Prostate gland (tissue), 2 donors: ENCODE data around the gene SIM2. TPM values are rescaled to one million over a fixed set of nuclear protein-coding genes. Genes with fewer than 3 reads are reported as not detected.

ENCODE experiments used
- DNase-seq: peaks from one replicate; pipeline ENCODE4 v3.0.0-alpha.2; 2019; ENCODE audit warnings: low spot score
- H3K27ac ChIP-seq, 2 donors: fragments of 200-600 bp; sonication (generic); 2 replicates each; pipeline ENCODE4 v1.5.1; 2017 to 2019
- H3K27me3 ChIP-seq: fragments of 200-600 bp; sonication (generic); replicated peaks from 2 replicates; pipeline ENCODE4 v1.5.1; 2019; ENCODE audit not compliant: insufficient read depth
- H3K36me3 ChIP-seq, 2 donors: fragments of 200-600 bp; sonication (generic); 1 replicate in 1 of 2; 2 replicates in 1 of 2; pipeline versions ENCODE4 v1.5.1 to v1.8.1; 2017 to 2019
- H3K4me1 ChIP-seq: fragments of 200-600 bp; sonication (generic); replicated peaks from 2 replicates; pipeline ENCODE4 v1.5.1; 2019
- H3K4me3 ChIP-seq, 2 donors: fragments of 200-600 bp; sonication (generic); 2 replicates each; pipeline ENCODE4 v1.5.1; 2017 to 2019
- H3K9me3 ChIP-seq: fragments of 200-600 bp; sonication (generic); 2 replicates; pipeline ENCODE4 v1.5.1; 2017
- CTCF ChIP-seq, 4 experiments: fragments of 200-600 bp in 2 of 4; fragments of 450-650 bp in 2 of 4; sonication (generic) in 2 of 4; IDR thresholded peaks; 1 replicate in 3 of 4; 2 replicates in 1 of 4; pipeline ENCODE4 v1.5.1; 2016 to 2019; ENCODE audit warnings: antibody characterized with exemption in 4 of 4, mild to moderate bottlenecking in 2 of 4, moderate library complexity in 2 of 4
- POLR2A ChIP-seq: fragments of 450-650 bp; IDR thresholded peaks from one replicate; pipeline ENCODE4 v1.6.1; 2016; ENCODE audit warnings: antibody characterized with exemption, mild to moderate bottlenecking
- POLR2AphosphoS5 ChIP-seq: sonication (generic); formaldehyde crosslinking; IDR thresholded peaks from one replicate; pipeline ENCODE4 v1.6.1; 2017; ENCODE audit warnings: antibody characterized with exemption
- WGBS: methylation state at CpG from one replicate; pipeline ENCODE4 v1.1.5; 2018; 5-methylcytosine and 5-hydroxymethylcytosine counted together
- intact Hi-C: fragments of 100-400 bp; cut with DNase I; formaldehyde crosslinking; loops from one replicate; pipeline ENCODE4 v1.14.2; 2022
- total RNA-seq, 2 donors: library from RNA; depleted of rRNA; stranded (reverse); fragments of >200 nt; gene quantifications; one replicate each; pipeline ENCODE4 v1.1.0, GENCODE V29; 2016

The SIM2 gene
- total RNA-seq, 2 donors from 2014 or later = 1.0 to 16.3 TPM

- H3K9me3 ChIP-seq = no peaks in the 10 kb centered on the region
- H3K27ac ChIP-seq = no peak overlapping the region
- H3K36me3 ChIP-seq = no peaks in the 10 kb centered on the region
- 13% methylated on average over 34 of the region's 34 CpGs for WGBS
- TF ChIP-seq POLR2AphosphoS5 = no peak
- no peak for TF ChIP-seq POLR2A
- no peak for TF ChIP-seq CTCF (IDR thresholded peaks at IDR 0.05)
- H3K4me1 ChIP-seq = no peaks in the 10 kb centered on the region
- H3K27me3 ChIP-seq = peaks cover 29% of the 10 kb centered on the region
- intact Hi-C loops = no loop called here
- H3K4me3 ChIP-seq = no peak overlapping the region
- DNase-seq = no peak
Measured at GRCh38 chr21:36692114-36692834, 6.6 kb upstream of the SIM2 start.

GRCh38 chr21:36692835-36693488 lies 6.0 kb upstream of the SIM2 start:
- TF ChIP-seq POLR2AphosphoS5 (no peak), POLR2A (no peak), CTCF (IDR thresholded peaks at IDR 0.05) (peak in 1 of 4 experiments; percentile 56)
- H3K27me3 ChIP-seq = peaks cover 32% of the 10 kb centered on the region
- intact Hi-C loops = no loop called here
- DNase-seq = no peak
- H3K4me3 ChIP-seq = no peak overlapping the region
- no peaks in the 10 kb centered on the region for H3K4me1 ChIP-seq
- H3K27ac ChIP-seq = no peak overlapping the region
- no peaks in the 10 kb centered on the region for H3K36me3 ChIP-seq
- WGBS = 4% methylated on average over 43 of the region's 57 CpGs
- H3K9me3 ChIP-seq = no peaks in the 10 kb centered on the region

GRCh38 chr21:36693489-36694030 lies 5.4 kb upstream of the SIM2 start:
- no peak for DNase-seq
- Histone ChIP-seq H3K9me3 (no peaks in the 10 kb centered on the region), H3K4me1 (peaks cover 5% of the 10 kb centered on the region), H3K36me3 (no peaks in the 10 kb centered on the region), H3K27ac (no peak overlapping the region), H3K27me3 (peaks cover 32% of the 10 kb centered on the region), H3K4me3 (no peak overlapping the region)
- intact Hi-C loops = no loop called here
- TF ChIP-seq CTCF (IDR thresholded peaks at IDR 0.05) = no peak
- no peak for TF ChIP-seq POLR2A
- no peak for TF ChIP-seq POLR2AphosphoS5
- WGBS = 13% methylated on average over 28 of the region's 40 CpGs

- Histone ChIP-seq H3K4me1 (peaks cover 7% of the 10 kb centered on the region), H3K4me3 (no peak overlapping the region)
Measured at GRCh38 chr21:36694031-36694515, 4.8 kb upstream of the SIM2 start.

More at GRCh38 chr21:36694031-36694515, 4.8 kb upstream of the SIM2 start:
- peaks cover 34% of the 10 kb centered on the region for H3K27me3 ChIP-seq
- DNase-seq = no peak
- intact Hi-C loops = no loop called here
- whole genome bisulfite sequencing = 12% methylated on average over 14 of the region's 14 CpGs
- TF ChIP-seq CTCF (IDR thresholded peaks at IDR 0.05) (no peak), POLR2AphosphoS5 (no peak)
- no peaks in the 10 kb centered on the region for H3K9me3 ChIP-seq
- H3K36me3 ChIP-seq = no peaks in the 10 kb centered on the region
- no peak overlapping the region for H3K27ac ChIP-seq
